A673 (cell line): ENCODE data around the gene WFDC5. TPM values are rescaled to one million over a fixed set of nuclear protein-coding genes. Genes with fewer than 3 reads are reported as not detected.

ENCODE experiments used
- Bru-seq: library from RNA; stranded (reverse); fragments of 400-500 nt; gene quantifications from one replicate; lab custom pipeline; 2021; lab: Mats Ljungman, UMichigan
- BruChase-seq, 2 experiments: library from RNA; stranded (reverse); fragments of 400-500 nt; gene quantifications; one replicate each; lab custom pipeline; 2021; lab: Mats Ljungman, UMichigan
- BruUV-seq: library from RNA; stranded (reverse); fragments of 400-500 nt; replicated peaks from 2 replicates; lab custom pipeline; 2021; lab: Mats Ljungman, UMichigan
- CTCF ChIA-PET: fragments of 300-600 bp; sonication (Branson Sonifier 250); formaldehyde crosslinking; loops from one replicate; lab custom pipeline; 2022; ENCODE audit warnings: antibody characterized with exemption; lab: Charles Lee
- POLR2A ChIA-PET: fragments of 300-600 bp; sonication (Branson Sonifier 250); formaldehyde crosslinking; loops from one replicate; lab custom pipeline; 2022; ENCODE audit warnings: antibody characterized with exemption; ENCODE audit not compliant: low non-redundant PET; lab: Charles Lee
- DNase-seq: peaks from one replicate; pipeline ENCODE4 v3.0.0-alpha.2; 2015; ENCODE audit warnings: low spot score
- H3K27ac ChIP-seq: fragments of 200-600 bp; sonication (generic); 2 replicates; pipeline ENCODE4 v1.5.1; 2016; ENCODE audit warnings: mixed run types, low read depth, mild to moderate bottlenecking, mixed read lengths, antibody characterized with exemption, low read length; ENCODE audit not compliant: poor library complexity, severe bottlenecking
- H3K27me3 ChIP-seq: fragments of 200-600 bp; sonication (generic); replicated peaks from 2 replicates; pipeline ENCODE4 v1.6.1; 2017; ENCODE audit warnings: mixed run types, low read depth, mild to moderate bottlenecking, mixed read lengths, antibody characterized with exemption, low read length; ENCODE audit not compliant: insufficient read depth, poor library complexity
- H3K36me3 ChIP-seq: fragments of 200-600 bp; sonication (generic); 2 replicates; pipeline ENCODE4 v1.6.1; 2016; ENCODE audit warnings: mixed run types, mild to moderate bottlenecking, mixed read lengths, antibody characterized with exemption, low read length; ENCODE audit not compliant: insufficient read depth, poor library complexity, severe bottlenecking
- H3K4me1 ChIP-seq: fragments of 200-600 bp; sonication (generic); 2 replicates; pipeline ENCODE4 v1.6.1; 2017; ENCODE audit warnings: mixed run types, mild to moderate bottlenecking, mixed read lengths, antibody characterized with exemption, low read length; ENCODE audit not compliant: insufficient read depth, poor library complexity, severe bottlenecking
- H3K4me3 ChIP-seq: fragments of 200-600 bp; sonication (generic); 2 replicates; pipeline ENCODE4 v1.5.1; 2016; ENCODE audit warnings: low read depth, mixed run types, mild to moderate bottlenecking, mixed read lengths, low read length; ENCODE audit not compliant: poor library complexity, severe bottlenecking
- H3K9me3 ChIP-seq: fragments of 200-600 bp; sonication (generic); 2 replicates; pipeline ENCODE4 v1.6.1; 2016; ENCODE audit warnings: mixed run types, low read depth, mild to moderate bottlenecking, mixed read lengths, antibody characterized with exemption, low read length; ENCODE audit not compliant: poor library complexity, severe bottlenecking
- CTCF ChIP-seq: fragments of 300-800, 200-600 bp; sonication (generic); conservative IDR thresholded peaks from 2 replicates; pipeline ENCODE4 v1.5.1; 2017; ENCODE audit warnings: low read depth, mild to moderate bottlenecking, antibody characterized with exemption, low read length, moderate library complexity, mixed read lengths
- EZH2 ChIP-seq: fragments of 200-600 bp; sonication (generic); IDR thresholded peaks from 2 replicates; pipeline ENCODE4 v1.6.1; 2017; ENCODE audit warnings: borderline replicate concordance, low read depth, mild to moderate bottlenecking, mixed read lengths, antibody characterized with exemption, low read length; ENCODE audit not compliant: poor library complexity, severe bottlenecking
- intact Hi-C: fragments of 100-400 bp; cut with micrococcal nuclease; formaldehyde crosslinking; loops from one replicate; pipeline ENCODE4 v1.10.0; 2022; ENCODE audit not compliant: unreplicated experiment
- long read RNA-seq: library from polyadenylated mRNA; stranded (forward); transcript quantifications from one replicate; pipeline ENCODE4 v2.0.0, GENCODE V29; 2022
- total RNA-seq: library from RNA; stranded (reverse); gene quantifications from 2 replicates; pipeline ENCODE4 v1.2.3, GENCODE V29; 2021

The WFDC5 gene
- total RNA-seq, result not detected in 2 replicates
- not detected for Bru-seq, nascent RNA
- not detected for BruChase-seq, experiment 1, labeled RNA remaining after a 2-hour chase
- not detected for BruChase-seq, experiment 2, labeled RNA remaining after a 6-hour chase
- long read RNA-seq, result 0 reads

- Histone ChIP-seq H3K4me1 (no peaks in the 10 kb centered on the region), H3K27ac (no peak within 1 kb of the TSS), H3K27me3 (peaks cover 6% of the 10 kb centered on the region), H3K4me3 (no peak within 1 kb of the TSS), H3K36me3 (no peaks in the 10 kb centered on the region), H3K9me3 (no peaks in the 10 kb centered on the region)
- DNase-seq, result no peak
- BruUV-seq, result no TSS peak
- intact Hi-C loops, result no loop called here
- TF ChIP-seq EZH2, result no peak
- TF ChIP-seq CTCF, result no peak
- POLR2A ChIA-PET, result no interaction called here
- CTCF ChIA-PET, result no interaction called here
Observed at GRCh38 chr20:45114465-45115385, at the start of gene WFDC5. WFDC5 (minus strand) TSS chr20:45115174; CDS start chr20:45115083, 91 bp downstream.

- Histone ChIP-seq H3K4me3 (no peak overlapping the region), H3K27me3 (peaks cover 3% of the 10 kb centered on the region), H3K36me3 (no peaks in the 10 kb centered on the region), H3K4me1 (no peaks in the 10 kb centered on the region), H3K9me3 (peaks cover 4% of the 10 kb centered on the region), H3K27ac (no peak overlapping the region)
- CTCF ChIA-PET, result no interaction called here
- BruUV-seq, result no TSS peak
- POLR2A ChIA-PET, result no interaction called here
- intact Hi-C loops, result no loop called here
- DNase-seq, result no peak
- TF ChIP-seq CTCF, result no peak
- no peak for TF ChIP-seq EZH2
Observed at GRCh38 chr20:45163083-45163803, 48.3 kb upstream of the WFDC5 start.

GRCh38 chr20:45157962-45158361, 43.0 kb upstream of the WFDC5 start:
- no peak overlapping the region for H3K4me3 ChIP-seq
- intact Hi-C loops, result no loop called here
- H3K27ac ChIP-seq, result no peak overlapping the region
- ChIA-PET POLR2A (no interaction called here), CTCF (interaction anchor here (0.7 to 1.6 kb wide), 2 partner anchors 72 to 144 kb away, joined by 3 to 6 read pairs; no protein-coding TSS in a partner anchor)
- BruUV-seq, result no TSS peak
- no peaks in the 10 kb centered on the region for H3K36me3 ChIP-seq
- peaks cover 7% of the 10 kb centered on the region for H3K4me1 ChIP-seq
- TF ChIP-seq CTCF, result no peak
- TF ChIP-seq EZH2, result no peak
- peak; percentile 70 for DNase-seq
- peaks cover 4% of the 10 kb centered on the region for H3K9me3 ChIP-seq
- H3K27me3 ChIP-seq, result no peaks in the 10 kb centered on the region
